CD4-positive, alpha-beta T cell treated with Interleukin-15 for 4 hours (primary cell): ENCODE measurements around the gene AP2M1.
A peak's percentile ranks its signal among the peaks of the same experiment; 100 is the strongest.
"Not testable (repeated sequence)": the region's sequence is repeated elsewhere in the genome, so short reads cannot be mapped to it uniquely, and the experiment has no call there.

Experiments used
- DNase-seq: peaks from one replicate; pipeline ENCODE4 v3.0.0-alpha.2; 2020; ENCODE audit warnings: low spot score

Gene AP2M1

GRCh38 chr3:184174646-184175492 lies at the start of gene AP2M1:
TSS of gene AP2M1 (plus strand) at chr3:184174855. CDS start at chr3:184176994, 2,139 bp downstream.
- peak; percentile 99 for DNase-seq

- DNase-seq: no peak
These were observed 48.6 kb upstream of the AP2M1 start for GRCh38 chr3:184126006-184126405.

- DNase-seq: no peak
These were observed 45.6 kb upstream of the AP2M1 start for GRCh38 chr3:184129012-184129411.

GRCh38 chr3:184132945-184133344 lies 41.7 kb upstream of the AP2M1 start:
- DNase-seq: no peak

- DNase-seq: peak; percentile 43
These were observed 40.6 kb upstream of the AP2M1 start for GRCh38 chr3:184133840-184134745.

- DNase-seq: peak; percentile 3
These were observed 39.9 kb upstream of the AP2M1 start for GRCh38 chr3:184134746-184135148.

GRCh38 chr3:184135149-184135910 lies 39.3 kb upstream of the AP2M1 start, which contains the start of gene EIF2B5:
TSS of gene EIF2B5 (plus strand) at chr3:184135358. CDS start at chr3:184135386, 28 bp downstream.
- peak; percentile 91 for DNase-seq

GRCh38 chr3:184135911-184136260 lies 38.8 kb upstream of the AP2M1 start:
- DNase-seq: no peak

GRCh38 chr3:184140436-184140835 lies 34.2 kb upstream of the AP2M1 start:
- no peak for DNase-seq

- no peak for DNase-seq
These were observed 32.5 kb upstream of the AP2M1 start for GRCh38 chr3:184142199-184142598.

GRCh38 chr3:184143327-184143726 lies 31.3 kb upstream of the AP2M1 start:
- DNase-seq: no peak

- DNase-seq: no peak
These were observed 30.1 kb upstream of the AP2M1 start for GRCh38 chr3:184144505-184144904.

GRCh38 chr3:184145111-184145524 lies 29.5 kb upstream of the AP2M1 start:
- peak; percentile 35 for DNase-seq

- DNase-seq: no peak
These were observed 28.8 kb upstream of the AP2M1 start for GRCh38 chr3:184145751-184146270.

GRCh38 chr3:184148076-184148475 lies 26.6 kb upstream of the AP2M1 start:
- no peak for DNase-seq

GRCh38 chr3:184149123-184149522 lies 25.5 kb upstream of the AP2M1 start:
- no peak for DNase-seq

- DNase-seq: not testable (repeated sequence)
These were observed 24.9 kb upstream of the AP2M1 start for GRCh38 chr3:184149770-184150169.

- DNase-seq: peak; percentile 32
These were observed 19.6 kb upstream of the AP2M1 start, which contains the start of gene DVL3 for GRCh38 chr3:184154885-184155643. TSS of gene DVL3 (plus strand) at chr3:184155377. CDS start at chr3:184155636, 259 bp downstream.

GRCh38 chr3:184155644-184156521 lies 18.8 kb upstream of the AP2M1 start:
- DNase-seq: peak; percentile 30

GRCh38 chr3:184156522-184156955 lies 18.1 kb upstream of the AP2M1 start:
- no peak for DNase-seq
